Measurements from ENCODE around the gene ETS1.

ETS1 gene

GRCh38 chr11:128547946-128548648, 39.3 kb downstream of the ETS1 start:
- Histone ChIP-seq H3K4me1 (ENCODE audit: insufficient read depth, low read length) (peaks cover 36% of the 10 kb centered on the region), H3K27ac (ENCODE audit: low read depth, low read length) (no peak overlapping the region), H3K4me3 (ENCODE audit: low read depth in 1 of 2, low read length in 2 of 2) (peak overlapping the region; percentile 56 to 64), H3K27me3 (ENCODE audit: control insufficient read depth in 1 of 2, insufficient read depth in 2 of 2, low read length in 2 of 2) (no peaks in the 10 kb centered on the region), H3K9me3 (ENCODE audit: low read length) (no peaks in the 10 kb centered on the region), H3K36me3 (ENCODE audit: insufficient read depth, low read length) (no peaks in the 10 kb centered on the region), H3K9ac (ENCODE audit: low read length) (peak overlapping the region; percentile 47)

- no peak overlapping the region for H3K4me3 ChIP-seq (ENCODE audit: low read depth in 1 of 2, low read length in 2 of 2)
- H3K9ac ChIP-seq (ENCODE audit: low read length), result no peak overlapping the region
- no peaks in the 10 kb centered on the region for H3K27me3 ChIP-seq (ENCODE audit: control insufficient read depth in 1 of 2, insufficient read depth in 2 of 2, low read length in 2 of 2)
- no peaks in the 10 kb centered on the region for H3K9me3 ChIP-seq (ENCODE audit: low read length)
- no peaks in the 10 kb centered on the region for H3K36me3 ChIP-seq (ENCODE audit: insufficient read depth, low read length)
- H3K4me1 ChIP-seq (ENCODE audit: insufficient read depth, low read length), result peaks cover 36% of the 10 kb centered on the region
- H3K27ac ChIP-seq (ENCODE audit: low read depth, low read length), result no peak overlapping the region
Measured at GRCh38 chr11:128546916-128547315, 40.4 kb downstream of the ETS1 start.

- H3K9me3 ChIP-seq (ENCODE audit: low read length), result no peaks in the 10 kb centered on the region
- H3K27me3 ChIP-seq (ENCODE audit: control insufficient read depth in 1 of 2, insufficient read depth in 2 of 2, low read length in 2 of 2), result no peaks in the 10 kb centered on the region
- peaks cover 39% of the 10 kb centered on the region for H3K4me1 ChIP-seq (ENCODE audit: insufficient read depth, low read length)
- no peaks in the 10 kb centered on the region for H3K36me3 ChIP-seq (ENCODE audit: insufficient read depth, low read length)
- no peak overlapping the region for H3K9ac ChIP-seq (ENCODE audit: low read length)
- H3K27ac ChIP-seq (ENCODE audit: low read depth, low read length), result no peak overlapping the region
- H3K4me3 ChIP-seq (ENCODE audit: low read depth in 1 of 2, low read length in 2 of 2), result no peak overlapping the region
Measured at GRCh38 chr11:128544471-128545051, 42.8 kb downstream of the ETS1 start.

GRCh38 chr11:128540469-128540868, 46.9 kb downstream of the ETS1 start:
- Histone ChIP-seq H3K9ac (ENCODE audit: low read length) (no peak overlapping the region), H3K4me1 (ENCODE audit: insufficient read depth, low read length) (peaks cover 18% of the 10 kb centered on the region), H3K36me3 (ENCODE audit: insufficient read depth, low read length) (no peaks in the 10 kb centered on the region), H3K27me3 (ENCODE audit: control insufficient read depth in 1 of 2, insufficient read depth in 2 of 2, low read length in 2 of 2) (no peaks in the 10 kb centered on the region), H3K4me3 (ENCODE audit: low read depth in 1 of 2, low read length in 2 of 2) (no peak overlapping the region), H3K27ac (ENCODE audit: low read depth, low read length) (no peak overlapping the region), H3K9me3 (ENCODE audit: low read length) (no peaks in the 10 kb centered on the region)

- Histone ChIP-seq H3K4me1 (ENCODE audit: insufficient read depth, low read length) (peaks cover 12% of the 10 kb centered on the region), H3K4me3 (ENCODE audit: low read depth in 1 of 2, low read length in 2 of 2) (no peak overlapping the region), H3K9me3 (ENCODE audit: low read length) (no peaks in the 10 kb centered on the region), H3K27ac (ENCODE audit: low read depth, low read length) (no peak overlapping the region), H3K9ac (ENCODE audit: low read length) (no peak overlapping the region), H3K27me3 (ENCODE audit: control insufficient read depth in 1 of 2, insufficient read depth in 2 of 2, low read length in 2 of 2) (no peaks in the 10 kb centered on the region), H3K36me3 (ENCODE audit: insufficient read depth, low read length) (no peaks in the 10 kb centered on the region)
Measured at GRCh38 chr11:128536506-128536905, 50.9 kb downstream of the ETS1 start.

GRCh38 chr11:128535468-128536457, 51.6 kb downstream of the ETS1 start:
- no peaks in the 10 kb centered on the region for H3K9me3 ChIP-seq (ENCODE audit: low read length)
- H3K27me3 ChIP-seq (ENCODE audit: control insufficient read depth in 1 of 2, insufficient read depth in 2 of 2, low read length in 2 of 2), result no peaks in the 10 kb centered on the region
- H3K4me1 ChIP-seq (ENCODE audit: insufficient read depth, low read length), result peaks cover 8% of the 10 kb centered on the region

GRCh38 chr11:128533472-128533871, 53.9 kb downstream of the ETS1 start:
- Histone ChIP-seq H3K4me1 (ENCODE audit: insufficient read depth, low read length) (no peaks in the 10 kb centered on the region), H3K36me3 (ENCODE audit: insufficient read depth, low read length) (no peaks in the 10 kb centered on the region), H3K4me3 (ENCODE audit: low read depth in 1 of 2, low read length in 2 of 2) (no peak overlapping the region), H3K9ac (ENCODE audit: low read length) (no peak overlapping the region), H3K27me3 (ENCODE audit: control insufficient read depth in 1 of 2, insufficient read depth in 2 of 2, low read length in 2 of 2) (no peaks in the 10 kb centered on the region), H3K27ac (ENCODE audit: low read depth, low read length) (no peak overlapping the region), H3K9me3 (ENCODE audit: low read length) (no peaks in the 10 kb centered on the region)

More at GRCh38 chr11:128535468-128536457, 51.6 kb downstream of the ETS1 start:
- Histone ChIP-seq H3K36me3 (ENCODE audit: insufficient read depth, low read length) (no peaks in the 10 kb centered on the region), H3K9ac (ENCODE audit: low read length) (no peak overlapping the region), H3K27ac (ENCODE audit: low read depth, low read length) (no peak overlapping the region), H3K4me3 (ENCODE audit: low read depth in 1 of 2, low read length in 2 of 2) (no peak overlapping the region)

GRCh38 chr11:128532572-128533091, 54.7 kb downstream of the ETS1 start:
- no peak overlapping the region for H3K27ac ChIP-seq (ENCODE audit: low read depth, low read length)
- no peaks in the 10 kb centered on the region for H3K9me3 ChIP-seq (ENCODE audit: low read length)
- no peak overlapping the region for H3K4me3 ChIP-seq (ENCODE audit: low read depth in 1 of 2, low read length in 2 of 2)
- no peaks in the 10 kb centered on the region for H3K36me3 ChIP-seq (ENCODE audit: insufficient read depth, low read length)
- H3K9ac ChIP-seq (ENCODE audit: low read length), result no peak overlapping the region
- no peaks in the 10 kb centered on the region for H3K27me3 ChIP-seq (ENCODE audit: control insufficient read depth in 1 of 2, insufficient read depth in 2 of 2, low read length in 2 of 2)
- no peaks in the 10 kb centered on the region for H3K4me1 ChIP-seq (ENCODE audit: insufficient read depth, low read length)

- no peak overlapping the region for H3K9ac ChIP-seq (ENCODE audit: low read length)
- no peaks in the 10 kb centered on the region for H3K36me3 ChIP-seq (ENCODE audit: insufficient read depth, low read length)
- no peaks in the 10 kb centered on the region for H3K9me3 ChIP-seq (ENCODE audit: low read length)
- no peaks in the 10 kb centered on the region for H3K27me3 ChIP-seq (ENCODE audit: control insufficient read depth in 1 of 2, insufficient read depth in 2 of 2, low read length in 2 of 2)
- no peak overlapping the region for H3K27ac ChIP-seq (ENCODE audit: low read depth, low read length)
- H3K4me1 ChIP-seq (ENCODE audit: insufficient read depth, low read length), result no peaks in the 10 kb centered on the region
- H3K4me3 ChIP-seq (ENCODE audit: low read depth in 1 of 2, low read length in 2 of 2), result no peak overlapping the region
Measured at GRCh38 chr11:128532016-128532571, 55.3 kb downstream of the ETS1 start.

GRCh38 chr11:128531588-128531987, 55.8 kb downstream of the ETS1 start:
- no peak overlapping the region for H3K9ac ChIP-seq (ENCODE audit: low read length)
- H3K27me3 ChIP-seq (ENCODE audit: control insufficient read depth in 1 of 2, insufficient read depth in 2 of 2, low read length in 2 of 2), result no peaks in the 10 kb centered on the region
- no peaks in the 10 kb centered on the region for H3K9me3 ChIP-seq (ENCODE audit: low read length)
- no peak overlapping the region for H3K4me3 ChIP-seq (ENCODE audit: low read depth in 1 of 2, low read length in 2 of 2)
- H3K36me3 ChIP-seq (ENCODE audit: insufficient read depth, low read length), result no peaks in the 10 kb centered on the region
- no peaks in the 10 kb centered on the region for H3K4me1 ChIP-seq (ENCODE audit: insufficient read depth, low read length)
- H3K27ac ChIP-seq (ENCODE audit: low read depth, low read length), result no peak overlapping the region
